Nephron progenitor cell (in vitro differentiated cells): ENCODE data around the gene ZNF462.

Experiments
- DNase-seq: peaks from one replicate; pipeline ENCODE4 v3.0.0; 2021
- H3K27ac Mint-ChIP-seq: 2 replicates; pipeline ENCODE4 v1.8.0; 2021; ENCODE audit warnings: mild to moderate bottlenecking, moderate library complexity, mixed read lengths
- H3K27me3 Mint-ChIP-seq: 2 replicates; pipeline ENCODE4 v1.8.0; 2021; ENCODE audit warnings: mild to moderate bottlenecking, low read depth, mixed read lengths; ENCODE audit not compliant: poor library complexity
- H3K36me3 Mint-ChIP-seq: 2 replicates; pipeline ENCODE4 v1.8.0; 2021; ENCODE audit warnings: low read depth, mixed read lengths
- H3K4me1 Mint-ChIP-seq: 2 replicates; pipeline ENCODE4 v1.8.0; 2021; ENCODE audit warnings: mixed read lengths
- H3K4me3 Mint-ChIP-seq: 2 replicates; pipeline ENCODE4 v1.8.0; 2021; ENCODE audit warnings: mild to moderate bottlenecking, moderate library complexity, mixed read lengths
- H3K9me3 Mint-ChIP-seq: 2 replicates; pipeline ENCODE4 v1.8.0; 2021; ENCODE audit warnings: mild to moderate bottlenecking, moderate library complexity, mixed read lengths
- TF ChIP-seq, protein P1 (sequence below): fragments of 200-600 bp; sonication (generic); IDR thresholded peaks from 2 replicates; pipeline ENCODE4 v1.5.0; 2021; ENCODE audit warnings: antibody characterized with exemption

The ZNF462 gene

DNA sequence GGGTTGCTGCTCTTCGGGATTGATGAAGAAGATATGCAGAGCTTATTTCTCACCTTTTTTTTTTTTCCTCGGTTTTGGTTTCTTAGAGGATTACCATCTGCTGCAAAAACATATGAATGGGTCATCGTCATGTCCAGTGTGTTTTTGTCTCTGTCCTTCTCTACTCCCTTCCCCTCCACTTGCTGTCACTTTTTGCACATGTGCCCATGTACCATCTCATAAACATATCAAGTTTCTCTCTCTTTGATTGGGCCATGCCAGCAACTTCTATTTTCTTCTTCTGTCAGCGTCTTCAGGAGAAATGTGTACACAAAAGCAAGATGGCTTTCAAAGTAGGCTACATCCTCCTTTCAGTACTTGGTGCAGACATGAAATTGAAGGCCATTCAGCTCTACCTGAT is 57.1 kb downstream of the ZNF462 start:
- peaks cover 34% of the 10 kb centered on the region for H3K4me1 Mint-ChIP-seq
- H3K36me3 Mint-ChIP-seq: peaks cover 100% of the 10 kb centered on the region
- H3K27ac Mint-ChIP-seq: peak overlapping the region; percentile 5
- TF ChIP-seq, protein P1, sequence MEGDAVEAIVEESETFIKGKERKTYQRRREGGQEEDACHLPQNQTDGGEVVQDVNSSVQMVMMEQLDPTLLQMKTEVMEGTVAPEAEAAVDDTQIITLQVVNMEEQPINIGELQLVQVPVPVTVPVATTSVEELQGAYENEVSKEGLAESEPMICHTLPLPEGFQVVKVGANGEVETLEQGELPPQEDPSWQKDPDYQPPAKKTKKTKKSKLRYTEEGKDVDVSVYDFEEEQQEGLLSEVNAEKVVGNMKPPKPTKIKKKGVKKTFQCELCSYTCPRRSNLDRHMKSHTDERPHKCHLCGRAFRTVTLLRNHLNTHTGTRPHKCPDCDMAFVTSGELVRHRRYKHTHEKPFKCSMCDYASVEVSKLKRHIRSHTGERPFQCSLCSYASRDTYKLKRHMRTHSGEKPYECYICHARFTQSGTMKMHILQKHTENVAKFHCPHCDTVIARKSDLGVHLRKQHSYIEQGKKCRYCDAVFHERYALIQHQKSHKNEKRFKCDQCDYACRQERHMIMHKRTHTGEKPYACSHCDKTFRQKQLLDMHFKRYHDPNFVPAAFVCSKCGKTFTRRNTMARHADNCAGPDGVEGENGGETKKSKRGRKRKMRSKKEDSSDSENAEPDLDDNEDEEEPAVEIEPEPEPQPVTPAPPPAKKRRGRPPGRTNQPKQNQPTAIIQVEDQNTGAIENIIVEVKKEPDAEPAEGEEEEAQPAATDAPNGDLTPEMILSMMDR: no peak
- no peak overlapping the region for H3K4me3 Mint-ChIP-seq
- DNase-seq: no peak
- peaks cover 75% of the 10 kb centered on the region for H3K9me3 Mint-ChIP-seq
- H3K27me3 Mint-ChIP-seq: no peaks in the 10 kb centered on the region

DNA sequence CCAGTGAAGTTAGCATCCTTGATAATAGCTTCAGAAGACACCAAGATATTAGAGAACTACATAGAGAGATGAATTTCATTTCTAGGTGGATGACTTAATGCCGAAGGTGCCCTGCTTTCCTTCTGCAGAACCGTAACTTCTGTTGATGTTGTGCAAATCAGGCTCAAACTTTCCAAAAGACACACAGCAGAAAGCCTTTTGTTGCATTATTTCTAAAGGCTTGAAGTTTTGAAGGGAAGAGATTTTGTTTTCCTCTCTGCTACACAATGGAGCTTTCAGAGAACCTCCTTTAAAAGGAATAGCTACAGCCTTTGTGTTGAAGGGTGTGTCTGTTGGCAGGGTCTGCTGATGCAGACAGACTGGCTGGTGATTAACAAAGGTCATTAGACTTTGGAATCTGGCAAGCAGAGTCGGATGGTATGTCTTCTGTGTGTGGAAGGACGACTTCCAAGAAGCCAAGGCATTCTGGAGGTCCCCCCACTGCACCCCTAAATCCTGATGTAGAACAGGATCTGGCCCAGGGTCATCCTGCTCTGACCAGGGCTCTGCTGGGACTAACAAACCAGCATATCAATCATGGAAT is 57.8 kb downstream of the ZNF462 start:
- Mint-ChIP-seq H3K27me3 (no peaks in the 10 kb centered on the region), H3K4me3 (peak overlapping the region; percentile 64), H3K36me3 (peaks cover 100% of the 10 kb centered on the region), H3K27ac (peak overlapping the region; percentile 97), H3K9me3 (peaks cover 82% of the 10 kb centered on the region), H3K4me1 (peaks cover 34% of the 10 kb centered on the region)
- no peak for DNase-seq
- TF ChIP-seq, protein P1: no peak

DNA sequence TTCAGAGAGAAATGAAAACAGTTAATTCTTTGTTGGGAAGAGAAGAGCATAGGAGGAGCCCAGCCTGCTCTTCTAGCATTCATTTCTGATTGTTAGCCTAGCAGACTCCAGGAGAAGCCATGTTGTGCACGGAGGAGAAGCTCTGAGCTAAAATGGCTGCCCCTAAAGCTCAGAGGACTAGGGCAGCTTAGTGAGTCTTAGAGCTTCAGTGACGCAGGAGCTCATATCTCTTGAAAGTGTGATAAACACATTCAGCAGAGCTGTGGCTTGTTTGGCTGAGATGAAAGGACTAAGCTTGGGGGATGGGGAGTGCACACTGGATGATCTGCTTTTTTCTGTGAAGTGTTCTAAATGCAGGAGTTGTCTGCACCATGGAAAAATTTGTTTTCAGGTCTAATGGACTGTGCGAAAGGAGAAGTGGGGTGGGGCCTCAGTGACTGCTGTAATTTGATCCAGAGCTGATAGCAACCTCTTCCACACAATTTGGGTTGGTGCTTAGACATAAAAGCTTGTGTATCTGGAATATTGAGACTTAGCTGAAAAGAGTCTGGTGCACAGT is 58.5 kb downstream of the ZNF462 start:
- no peaks in the 10 kb centered on the region for H3K27me3 Mint-ChIP-seq
- TF ChIP-seq, protein P1: no peak
- peak; percentile 5 for DNase-seq
- peaks cover 84% of the 10 kb centered on the region for H3K9me3 Mint-ChIP-seq
- peak overlapping the region; percentile 97 for H3K27ac Mint-ChIP-seq
- H3K36me3 Mint-ChIP-seq: peaks cover 100% of the 10 kb centered on the region
- H3K4me1 Mint-ChIP-seq: peaks cover 34% of the 10 kb centered on the region
- H3K4me3 Mint-ChIP-seq: peak overlapping the region; percentile 64

DNA sequence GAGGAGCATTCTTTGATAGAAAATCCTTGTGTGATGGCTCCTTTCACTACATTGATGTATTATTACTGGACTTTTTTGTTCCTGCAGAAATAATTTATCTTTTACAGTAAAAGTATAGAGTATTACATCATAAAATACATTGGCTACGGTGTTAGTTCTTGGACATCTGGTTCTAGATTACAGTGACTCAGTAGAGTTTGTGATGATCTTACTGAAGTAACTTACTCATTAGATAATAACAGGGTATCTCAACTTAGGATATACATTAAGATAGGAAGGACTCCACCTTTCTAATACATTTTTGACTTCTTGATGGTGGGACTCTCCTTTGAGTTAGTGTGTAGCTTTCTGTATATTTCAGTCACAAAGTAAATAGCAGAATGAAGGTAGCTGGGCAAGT is 59.1 kb downstream of the ZNF462 start:
- Mint-ChIP-seq H3K36me3 (peaks cover 100% of the 10 kb centered on the region), H3K9me3 (peaks cover 84% of the 10 kb centered on the region), H3K27me3 (no peaks in the 10 kb centered on the region), H3K4me1 (peaks cover 34% of the 10 kb centered on the region), H3K4me3 (peak overlapping the region; percentile 64), H3K27ac (peak overlapping the region; percentile 97)
- TF ChIP-seq, protein P1: no peak
- DNase-seq: no peak

DNA sequence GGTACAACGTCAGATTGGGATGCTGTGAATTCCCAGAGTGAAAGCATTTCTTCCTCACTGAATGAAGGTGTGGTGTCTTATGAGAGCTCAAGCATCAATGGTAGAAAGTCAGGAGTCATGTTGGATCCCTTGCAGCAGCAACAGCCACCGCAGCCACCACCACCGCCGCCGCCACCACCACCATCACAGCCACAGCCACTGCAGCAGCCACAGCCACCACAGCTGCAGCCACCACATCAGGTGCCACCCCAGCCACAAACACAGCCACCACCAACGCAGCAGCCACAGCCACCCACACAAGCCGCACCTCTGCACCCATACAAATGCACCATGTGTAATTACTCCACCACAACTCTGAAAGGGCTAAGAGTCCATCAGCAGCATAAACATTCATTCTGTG is 62.4 kb downstream of the ZNF462 start:
- Mint-ChIP-seq H3K36me3 (peaks cover 100% of the 10 kb centered on the region), H3K4me1 (peaks cover 18% of the 10 kb centered on the region), H3K27me3 (no peaks in the 10 kb centered on the region), H3K4me3 (no peak overlapping the region), H3K9me3 (peaks cover 66% of the 10 kb centered on the region), H3K27ac (no peak overlapping the region)
- DNase-seq: no peak
- TF ChIP-seq, protein P1: no peak

DNA sequence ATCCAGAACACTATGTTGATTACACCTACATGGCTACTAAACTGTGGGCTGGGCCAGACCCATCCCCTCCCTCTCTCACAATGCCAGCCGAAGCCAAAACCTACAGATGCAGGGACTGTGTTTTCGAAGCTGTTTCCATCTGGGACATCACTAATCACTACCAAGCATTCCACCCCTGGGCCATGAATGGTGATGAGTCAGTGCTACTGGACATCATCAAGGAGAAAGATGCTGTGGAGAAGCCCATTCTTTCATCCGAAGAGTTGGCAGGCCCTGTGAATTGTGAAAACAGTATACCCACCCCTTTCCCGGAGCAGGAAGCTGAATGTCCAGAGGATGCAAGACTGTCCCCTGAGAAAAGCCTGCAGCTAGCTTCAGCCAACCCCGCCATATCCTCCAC is 65.0 kb downstream of the ZNF462 start:
- H3K27me3 Mint-ChIP-seq: no peaks in the 10 kb centered on the region
- no peak overlapping the region for H3K27ac Mint-ChIP-seq

More for the DNA sequence above, 65.0 kb downstream of the ZNF462 start:
- Mint-ChIP-seq H3K9me3 (peaks cover 46% of the 10 kb centered on the region), H3K36me3 (peaks cover 100% of the 10 kb centered on the region), H3K4me3 (no peak overlapping the region), H3K4me1 (no peaks in the 10 kb centered on the region)
- no peak for DNase-seq
- TF ChIP-seq, protein P1: no peak
